Activated CD8-positive, alpha-beta T cell treated with anti-CD3 and anti-CD28 coated beads for 36 hours (primary cell): ENCODE data around the gene SLC2A10. TPM values are rescaled to one million over a fixed set of nuclear protein-coding genes. Genes with fewer than 3 reads are reported as not detected.

ENCODE experiments used
- ATAC-seq: fragments of 200-7000 bp; cut with Tn5 transposase; one replicate; pipeline ENCODE4 v1.10.0; 2021; ENCODE audit warnings: mild to moderate bottlenecking, moderate library complexity
- CTCF ChIA-PET: fragments of 350-600 bp; sonication (Branson Sonifier 250); formaldehyde crosslinking; loops from one replicate; lab custom pipeline; 2021; ENCODE audit warnings: antibody characterized with exemption; lab: Charles Lee
- POLR2A ChIA-PET: fragments of 350-600 bp; sonication (Branson Sonifier 250); formaldehyde crosslinking; loops from one replicate; lab custom pipeline; 2021; ENCODE audit warnings: antibody characterized with exemption; lab: Charles Lee
- DNase-seq: peaks from one replicate; pipeline ENCODE4 v3.0.0-alpha.2; 2020
- H3K27ac Mint-ChIP-seq: one replicate; pipeline ENCODE4 v1.8.0; 2021; ENCODE audit warnings: mild to moderate bottlenecking, mixed read lengths
- H3K27me3 Mint-ChIP-seq: one replicate; pipeline ENCODE4 v1.8.0; 2021; ENCODE audit warnings: mixed read lengths
- H3K36me3 Mint-ChIP-seq: one replicate; pipeline ENCODE4 v1.8.0; 2021; ENCODE audit warnings: low read depth, mixed read lengths
- H3K4me1 Mint-ChIP-seq: one replicate; pipeline ENCODE4 v1.8.0; 2021; ENCODE audit warnings: low read depth, mixed read lengths
- H3K4me3 Mint-ChIP-seq: one replicate; pipeline ENCODE4 v1.8.0; 2021; ENCODE audit warnings: mild to moderate bottlenecking, moderate library complexity, mixed read lengths
- H3K9me3 Mint-ChIP-seq: one replicate; pipeline ENCODE4 v1.8.0; 2021; ENCODE audit warnings: mixed read lengths
- intact Hi-C: fragments of 100-400 bp; cut with micrococcal nuclease; formaldehyde crosslinking; loops from one replicate; pipeline ENCODE4 v1.10.0; 2022
- total RNA-seq, 2 experiments: library from RNA; stranded (reverse); gene quantifications; one replicate each; pipeline ENCODE4 v1.2.3, GENCODE V29; 2021
- TF ChIP-seq, protein P1 (sequence below): fragments of 200-600 bp; IDR thresholded peaks from one replicate; pipeline ENCODE4 v1.8.0; 2022; ENCODE audit warnings: antibody characterized with exemption, mild to moderate bottlenecking

SLC2A10 gene
- total RNA-seq, 2 experiments from 2014 or later = not detected

DNA sequence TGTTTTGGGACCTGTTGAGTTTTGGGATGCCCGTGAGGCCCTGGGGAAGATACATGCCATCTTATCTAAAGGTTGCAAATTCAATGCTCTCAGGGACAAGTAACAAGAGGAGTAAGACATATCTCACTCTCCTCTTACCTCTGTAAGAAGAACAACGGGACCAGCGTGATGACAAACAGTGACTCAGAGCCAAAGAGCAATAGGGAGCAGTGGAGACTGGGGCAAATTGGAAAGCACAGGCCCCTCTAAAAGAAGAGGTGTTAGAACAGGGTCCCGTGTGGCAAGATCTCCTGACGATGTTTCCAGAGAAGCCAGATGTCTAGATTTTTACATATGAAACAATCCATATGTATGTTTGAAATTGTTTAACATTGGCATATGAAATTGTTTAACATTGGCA, 31.8 kb upstream of the SLC2A10 start:
- intact Hi-C loops = no loop called here
- no peak for ATAC-seq
- POLR2A ChIA-PET = no interaction called here

DNA sequence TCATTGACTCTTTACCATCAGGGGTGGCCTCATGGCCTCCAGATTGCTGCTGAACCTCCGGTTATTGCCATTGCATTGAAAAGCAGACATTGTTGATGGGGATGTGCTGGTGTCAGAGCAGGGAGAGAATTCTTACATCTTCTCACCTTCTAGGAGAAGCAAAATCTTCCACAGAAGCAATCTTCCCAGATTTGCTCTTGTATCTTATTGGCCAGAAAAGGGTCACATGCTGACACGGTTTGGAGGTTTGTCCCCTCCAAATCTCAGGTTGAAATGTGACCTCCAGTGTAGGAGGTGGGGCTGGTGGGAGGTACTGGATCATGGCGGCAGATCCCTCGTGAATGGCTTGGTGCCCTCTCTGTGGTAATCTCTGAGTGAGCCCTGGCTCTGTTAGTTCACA, 30.9 kb upstream of the SLC2A10 start:
- no peak for ATAC-seq
- CTCF ChIA-PET = interaction anchor here (1.6 kb wide), 1 partner anchor 12 kb away, joined by 3 read pairs; no protein-coding TSS in a partner anchor
- no peak overlapping the region for H3K27ac Mint-ChIP-seq

More for the DNA sequence above, 31.8 kb upstream of the SLC2A10 start:
- Mint-ChIP-seq H3K27me3 (no peaks in the 10 kb centered on the region), H3K27ac (no peak overlapping the region), H3K36me3 (no peaks in the 10 kb centered on the region), H3K4me1 (peaks cover 13% of the 10 kb centered on the region), H3K4me3 (no peak overlapping the region), H3K9me3 (peaks cover 1% of the 10 kb centered on the region)
- TF ChIP-seq, protein P1, sequence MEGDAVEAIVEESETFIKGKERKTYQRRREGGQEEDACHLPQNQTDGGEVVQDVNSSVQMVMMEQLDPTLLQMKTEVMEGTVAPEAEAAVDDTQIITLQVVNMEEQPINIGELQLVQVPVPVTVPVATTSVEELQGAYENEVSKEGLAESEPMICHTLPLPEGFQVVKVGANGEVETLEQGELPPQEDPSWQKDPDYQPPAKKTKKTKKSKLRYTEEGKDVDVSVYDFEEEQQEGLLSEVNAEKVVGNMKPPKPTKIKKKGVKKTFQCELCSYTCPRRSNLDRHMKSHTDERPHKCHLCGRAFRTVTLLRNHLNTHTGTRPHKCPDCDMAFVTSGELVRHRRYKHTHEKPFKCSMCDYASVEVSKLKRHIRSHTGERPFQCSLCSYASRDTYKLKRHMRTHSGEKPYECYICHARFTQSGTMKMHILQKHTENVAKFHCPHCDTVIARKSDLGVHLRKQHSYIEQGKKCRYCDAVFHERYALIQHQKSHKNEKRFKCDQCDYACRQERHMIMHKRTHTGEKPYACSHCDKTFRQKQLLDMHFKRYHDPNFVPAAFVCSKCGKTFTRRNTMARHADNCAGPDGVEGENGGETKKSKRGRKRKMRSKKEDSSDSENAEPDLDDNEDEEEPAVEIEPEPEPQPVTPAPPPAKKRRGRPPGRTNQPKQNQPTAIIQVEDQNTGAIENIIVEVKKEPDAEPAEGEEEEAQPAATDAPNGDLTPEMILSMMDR = no peak
- no peak for DNase-seq
- CTCF ChIA-PET = no interaction called here

DNA sequence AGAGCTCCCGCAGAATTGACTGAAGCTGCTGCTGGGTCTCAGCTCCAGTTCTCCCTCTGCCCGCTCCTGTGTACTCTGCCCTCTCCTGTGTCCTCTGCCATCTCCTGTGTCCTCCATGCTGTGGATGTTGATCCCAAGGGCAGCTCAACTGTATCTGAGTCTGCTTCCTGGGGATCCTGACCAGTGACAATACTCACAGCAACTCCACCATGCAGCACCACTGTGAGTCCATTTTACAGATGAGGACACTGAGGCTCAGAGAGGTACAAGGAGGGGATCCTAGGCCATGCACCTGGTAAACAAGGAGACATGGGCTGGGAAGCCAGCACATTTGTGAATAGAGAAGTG, 28.8 kb upstream of the SLC2A10 start:
- DNase-seq (no peak), ATAC-seq (no peak)
- POLR2A ChIA-PET = interaction anchor here (0.7 kb wide), 1 partner anchor 10 kb away, joined by 3 read pairs; no protein-coding TSS in a partner anchor
- Mint-ChIP-seq H3K4me1 (peaks cover 36% of the 10 kb centered on the region), H3K27me3 (no peaks in the 10 kb centered on the region), H3K9me3 (no peaks in the 10 kb centered on the region), H3K36me3 (peaks cover 4% of the 10 kb centered on the region), H3K4me3 (no peak overlapping the region), H3K27ac (no peak overlapping the region)
- TF ChIP-seq, protein P1 = no peak
- intact Hi-C loops = loop anchor here (1.0 to 10.0 kb wide), 2 partner anchors 126 to 159 kb away; partner anchors contain the start of gene OCSTAMP
- CTCF ChIA-PET = interaction anchor here (0.6 to 11.2 kb wide), 22 partner anchors 9 to 281 kb away, joined by 3 to 116 read pairs (median 4); no protein-coding TSS in a partner anchor

More for the DNA sequence above, 30.9 kb upstream of the SLC2A10 start:
- no peak for DNase-seq
- Mint-ChIP-seq H3K4me1 (peaks cover 19% of the 10 kb centered on the region), H3K36me3 (no peaks in the 10 kb centered on the region), H3K4me3 (no peak overlapping the region), H3K27me3 (no peaks in the 10 kb centered on the region), H3K9me3 (no peaks in the 10 kb centered on the region)
- intact Hi-C loops = no loop called here
- TF ChIP-seq, protein P1 = no peak
- POLR2A ChIA-PET = no interaction called here

DNA sequence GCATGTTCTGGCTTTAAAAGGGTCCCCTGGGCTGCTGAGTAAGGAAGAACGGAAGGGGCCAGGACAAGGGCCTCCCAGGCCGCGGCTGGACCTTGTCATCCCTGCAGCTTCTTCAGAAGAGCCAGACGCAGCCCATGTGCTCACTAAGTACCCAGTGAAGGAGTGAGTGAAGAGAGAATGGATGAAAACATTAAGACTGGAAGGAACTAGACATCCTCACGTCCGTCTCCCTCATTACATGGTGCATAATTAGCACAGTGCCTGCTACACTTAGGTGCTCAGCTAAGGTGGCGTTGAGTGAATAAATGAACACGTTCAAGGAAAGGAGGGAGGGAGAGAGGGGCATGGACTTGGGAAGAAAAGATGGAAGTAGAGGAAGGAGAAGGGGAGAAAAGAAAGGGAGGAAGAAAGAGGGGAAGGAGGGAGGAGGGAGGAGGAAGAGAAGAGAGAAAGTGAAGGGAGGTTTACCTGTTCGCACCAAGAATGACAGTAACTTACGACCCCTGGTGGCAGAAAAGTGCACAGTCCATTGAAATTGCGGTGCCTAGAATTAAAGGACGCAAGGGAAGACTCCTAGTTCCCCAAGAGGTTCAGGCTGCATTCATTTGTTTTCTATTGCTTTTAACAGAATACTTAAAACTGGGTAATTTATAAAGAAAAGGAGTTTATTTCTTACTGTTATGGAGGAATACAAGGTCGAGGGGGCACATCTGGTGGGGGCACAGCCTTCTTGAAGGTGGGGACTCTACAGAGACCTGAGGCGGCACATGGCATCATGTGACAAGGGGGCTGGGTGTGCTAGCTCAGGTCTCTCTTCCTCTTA, 28.2 kb upstream of the SLC2A10 start:
- Mint-ChIP-seq H3K27me3 (no peaks in the 10 kb centered on the region), H3K36me3 (peaks cover 10% of the 10 kb centered on the region), H3K4me1 (peaks cover 42% of the 10 kb centered on the region), H3K27ac (peak overlapping the region; percentile 75), H3K4me3 (no peak overlapping the region), H3K9me3 (no peaks in the 10 kb centered on the region)
- CTCF ChIA-PET = interaction anchor here (0.6 to 11.2 kb wide), 22 partner anchors 9 to 282 kb away, joined by 3 to 116 read pairs (median 4); partner anchors contain the start of genes OCSTAMP and ZNF334
- POLR2A ChIA-PET = interaction anchor here (0.7 to 0.8 kb wide), 2 partner anchors 9 to 131 kb away, joined by 3 read pairs; partner anchors contain the start of gene OCSTAMP
- intact Hi-C loops = loop anchor here (1.0 to 10.0 kb wide), 2 partner anchors 126 to 160 kb away; partner anchors contain the start of gene OCSTAMP
- DNase-seq (peak; percentile 87), ATAC-seq (peak; percentile 82)
- TF ChIP-seq, protein P1 = peak; percentile 85
